Measurements from ENCODE around the gene PDCD1. TPM values are rescaled to one million over a fixed set of nuclear protein-coding genes. Genes with fewer than 3 reads are reported as not detected.

The PDCD1 gene
- total and polyA plus RNA-seq, 2 donors (not counting 1 experiment from before 2014, with no cell fraction given): not detected

DNA sequence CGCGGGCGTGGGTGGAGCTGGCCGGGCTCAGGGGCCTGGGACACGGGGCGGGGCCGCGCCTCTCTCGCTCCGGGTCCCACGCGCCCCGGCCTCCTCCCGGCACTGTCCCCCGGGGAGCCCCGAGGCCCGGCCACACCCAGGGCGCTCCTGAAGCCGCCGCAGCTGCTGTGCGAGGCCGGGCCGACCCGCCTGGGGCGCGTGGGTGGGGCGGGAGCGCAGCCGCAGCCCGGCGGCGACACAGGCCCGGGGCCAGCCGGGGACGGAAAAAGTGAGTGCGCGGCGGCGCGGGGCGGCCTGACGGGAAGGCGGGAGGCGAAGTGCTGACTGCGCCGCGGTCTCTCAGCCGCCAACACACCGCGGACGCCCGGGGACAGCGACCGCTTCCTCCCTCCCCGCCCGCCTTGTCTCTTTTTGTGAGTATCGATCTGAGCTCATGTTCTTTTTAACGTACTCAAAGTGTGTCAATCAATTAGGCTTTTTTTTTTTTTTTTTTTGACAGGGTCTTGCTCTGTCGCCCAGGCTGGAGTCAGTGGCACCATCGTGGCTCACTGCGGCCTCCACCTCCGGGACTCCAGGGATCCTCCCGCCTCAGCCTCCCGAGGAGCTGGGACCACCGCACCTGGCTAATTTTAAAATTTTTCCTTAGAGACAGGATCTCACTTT lies 14.5 kb downstream of the PDCD1 start:
- Histone ChIP-seq H3K79me2 (ENCODE audit: control insufficient read depth, insufficient read depth, low read length) (no peaks in the 10 kb centered on the region), H3K27me3 (ENCODE audit: control insufficient read depth, insufficient read depth, low read length) (no peaks in the 10 kb centered on the region)

DNA sequence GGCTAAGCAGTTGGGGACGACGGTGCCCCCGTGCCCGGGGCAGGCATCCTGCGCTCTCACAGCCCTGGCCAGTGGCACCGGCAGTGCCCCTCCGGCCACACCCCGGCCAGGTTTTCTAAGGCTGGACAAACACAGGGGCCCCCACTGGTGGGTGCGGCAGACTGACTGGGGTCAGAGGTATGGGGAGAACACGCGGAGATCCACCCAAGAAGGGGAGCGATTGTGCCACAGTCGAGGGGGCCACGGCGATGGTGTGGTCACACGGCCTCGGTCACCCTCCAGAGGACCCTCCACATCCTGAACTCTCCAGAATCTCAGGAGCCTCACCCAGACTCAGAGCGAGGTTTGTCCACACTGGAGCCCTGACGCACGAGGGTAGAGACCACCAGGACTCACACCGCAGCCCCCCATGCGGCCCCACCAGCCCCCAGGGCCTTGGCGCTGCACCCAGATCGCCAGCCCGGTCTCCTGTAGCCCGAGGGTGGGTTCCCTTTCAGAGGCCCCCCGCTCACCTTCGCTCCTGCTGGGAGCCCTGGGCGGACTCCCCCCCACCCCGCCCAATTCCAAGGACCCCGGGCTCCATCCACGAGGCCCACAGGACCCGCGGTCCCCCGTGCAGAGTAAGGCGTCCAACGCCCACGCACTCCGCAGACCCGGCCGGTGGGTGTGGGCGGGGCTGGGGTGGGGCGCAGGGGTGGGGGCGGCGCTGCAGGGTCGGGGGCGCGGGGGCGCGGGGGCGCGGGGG lies 15.2 kb downstream of the PDCD1 start:
- H3K4me1 ChIP-seq (ENCODE audit: control insufficient read depth, extremely low read depth, insufficient read depth, low read length): no peaks in the 10 kb centered on the region
- no peak overlapping the region for H3K4me3 ChIP-seq (replicated peaks in 1 of 4; ENCODE audit: control extremely low read depth in 1 of 4, insufficient read depth in 1 of 4, low read depth in 3 of 4, low read length in 4 of 4)
- H3K27ac ChIP-seq (ENCODE audit: insufficient read depth, low read length): no peak overlapping the region
- no peak overlapping the region for H3K9ac ChIP-seq (ENCODE audit: insufficient read depth, low read length)
- H3K9me3 ChIP-seq (ENCODE audit: control insufficient read depth, insufficient read depth, low read depth, low read length): no peaks in the 10 kb centered on the region
- H3K36me3 ChIP-seq (ENCODE audit: control insufficient read depth, insufficient read depth, low read length): no peaks in the 10 kb centered on the region
- no peaks in the 10 kb centered on the region for H4K20me1 ChIP-seq (ENCODE audit: control insufficient read depth, extremely low read depth, insufficient read depth, low read length)
- TF ChIP-seq, protein P1, sequence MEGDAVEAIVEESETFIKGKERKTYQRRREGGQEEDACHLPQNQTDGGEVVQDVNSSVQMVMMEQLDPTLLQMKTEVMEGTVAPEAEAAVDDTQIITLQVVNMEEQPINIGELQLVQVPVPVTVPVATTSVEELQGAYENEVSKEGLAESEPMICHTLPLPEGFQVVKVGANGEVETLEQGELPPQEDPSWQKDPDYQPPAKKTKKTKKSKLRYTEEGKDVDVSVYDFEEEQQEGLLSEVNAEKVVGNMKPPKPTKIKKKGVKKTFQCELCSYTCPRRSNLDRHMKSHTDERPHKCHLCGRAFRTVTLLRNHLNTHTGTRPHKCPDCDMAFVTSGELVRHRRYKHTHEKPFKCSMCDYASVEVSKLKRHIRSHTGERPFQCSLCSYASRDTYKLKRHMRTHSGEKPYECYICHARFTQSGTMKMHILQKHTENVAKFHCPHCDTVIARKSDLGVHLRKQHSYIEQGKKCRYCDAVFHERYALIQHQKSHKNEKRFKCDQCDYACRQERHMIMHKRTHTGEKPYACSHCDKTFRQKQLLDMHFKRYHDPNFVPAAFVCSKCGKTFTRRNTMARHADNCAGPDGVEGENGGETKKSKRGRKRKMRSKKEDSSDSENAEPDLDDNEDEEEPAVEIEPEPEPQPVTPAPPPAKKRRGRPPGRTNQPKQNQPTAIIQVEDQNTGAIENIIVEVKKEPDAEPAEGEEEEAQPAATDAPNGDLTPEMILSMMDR (conservative IDR thresholded peaks at IDR 0.05 in 1 of 2, IDR thresholded peaks at IDR 0.05 in 1 of 2; ENCODE audit: low read depth in 1 of 2, low read length in 2 of 2): no peak
- no peak for TF ChIP-seq EZH2 (IDR thresholded peaks at IDR 0.05; ENCODE audit: low read length, missing control alignments)
- no peaks in the 10 kb centered on the region for H3K79me2 ChIP-seq (ENCODE audit: control insufficient read depth, insufficient read depth, low read length)
- no peak for DNase-seq (ENCODE audit: low read depth in 2 of 2)
- H3K27me3 ChIP-seq (ENCODE audit: control insufficient read depth, insufficient read depth, low read length): no peaks in the 10 kb centered on the region
- no peak overlapping the region for H3K4me2 ChIP-seq (ENCODE audit: extremely low read depth, insufficient read depth, low read length)
- no peak overlapping the region for H2AFZ ChIP-seq (ENCODE audit: low read length)

More for the DNA sequence above, 14.5 kb downstream of the PDCD1 start:
- H3K4me1 ChIP-seq (ENCODE audit: control insufficient read depth, extremely low read depth, insufficient read depth, low read length): no peaks in the 10 kb centered on the region
- no peak overlapping the region for H3K27ac ChIP-seq (ENCODE audit: insufficient read depth, low read length)
- no peaks in the 10 kb centered on the region for H3K36me3 ChIP-seq (ENCODE audit: control insufficient read depth, insufficient read depth, low read length)
- H3K9me3 ChIP-seq (ENCODE audit: control insufficient read depth, insufficient read depth, low read depth, low read length): no peaks in the 10 kb centered on the region
- peak; percentile 32 to 67 for DNase-seq (ENCODE audit: low read depth in 2 of 2)
- no peaks in the 10 kb centered on the region for H4K20me1 ChIP-seq (ENCODE audit: control insufficient read depth, extremely low read depth, insufficient read depth, low read length)
- peak overlapping the region; percentile 82 for H3K4me2 ChIP-seq (ENCODE audit: extremely low read depth, insufficient read depth, low read length)
- peak overlapping the region; percentile 30 for H3K9ac ChIP-seq (ENCODE audit: insufficient read depth, low read length)
- H2AFZ ChIP-seq (ENCODE audit: low read length): no peak overlapping the region
- peak overlapping the region; percentile 17 to 47 (median 24) for H3K4me3 ChIP-seq (replicated peaks in 1 of 4; ENCODE audit: control extremely low read depth in 1 of 4, insufficient read depth in 1 of 4, low read depth in 3 of 4, low read length in 4 of 4)
- no peak for TF ChIP-seq EZH2 (IDR thresholded peaks at IDR 0.05; ENCODE audit: low read length, missing control alignments)
- TF ChIP-seq, protein P1 (conservative IDR thresholded peaks at IDR 0.05 in 1 of 2, IDR thresholded peaks at IDR 0.05 in 1 of 2; ENCODE audit: low read depth in 1 of 2, low read length in 2 of 2): no peak

DNA sequence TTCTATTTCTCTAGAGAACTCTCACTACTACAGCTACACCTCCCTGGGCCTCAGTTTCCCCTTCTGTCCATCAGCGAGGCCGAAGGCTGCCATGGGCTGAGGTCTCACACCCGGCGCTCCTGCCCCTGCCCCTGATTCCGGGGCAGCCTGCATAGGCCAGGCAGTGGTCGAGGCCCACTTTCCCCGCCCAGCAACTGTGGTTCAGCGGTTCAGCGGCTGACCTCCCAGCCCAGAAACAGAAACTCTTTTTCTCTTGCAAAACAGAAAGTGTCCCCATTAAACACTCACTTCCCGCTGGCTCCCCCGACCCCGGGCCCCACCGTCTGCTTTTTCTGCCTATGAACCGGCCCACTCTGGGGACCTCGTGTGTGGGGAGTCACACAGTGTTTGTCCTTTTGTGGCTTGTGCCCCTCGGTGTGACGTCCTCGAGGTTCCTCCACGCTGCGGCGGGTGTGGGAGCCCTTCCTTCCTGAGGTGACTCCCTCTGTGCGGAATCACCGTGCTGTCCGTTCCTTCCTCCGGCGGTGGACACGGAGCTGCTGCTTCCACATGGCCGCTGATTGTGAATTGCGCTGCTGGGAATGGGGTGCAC lies 16.0 kb downstream of the PDCD1 start:
- Histone ChIP-seq H3K4me3 (replicated peaks in 1 of 4; ENCODE audit: control extremely low read depth in 1 of 4, insufficient read depth in 1 of 4, low read depth in 3 of 4, low read length in 4 of 4) (no peak overlapping the region), H3K27me3 (ENCODE audit: control insufficient read depth, insufficient read depth, low read length) (no peaks in the 10 kb centered on the region), H3K4me1 (ENCODE audit: control insufficient read depth, extremely low read depth, insufficient read depth, low read length) (no peaks in the 10 kb centered on the region), H3K9me3 (ENCODE audit: control insufficient read depth, insufficient read depth, low read depth, low read length) (no peaks in the 10 kb centered on the region), H3K79me2 (ENCODE audit: control insufficient read depth, insufficient read depth, low read length) (no peaks in the 10 kb centered on the region), H2AFZ (ENCODE audit: low read length) (no peak overlapping the region), H3K9ac (ENCODE audit: insufficient read depth, low read length) (no peak overlapping the region), H4K20me1 (ENCODE audit: control insufficient read depth, extremely low read depth, insufficient read depth, low read length) (no peaks in the 10 kb centered on the region), H3K36me3 (ENCODE audit: control insufficient read depth, insufficient read depth, low read length) (no peaks in the 10 kb centered on the region), H3K27ac (ENCODE audit: insufficient read depth, low read length) (no peak overlapping the region), H3K4me2 (ENCODE audit: extremely low read depth, insufficient read depth, low read length) (no peak overlapping the region)
- no peak for DNase-seq (ENCODE audit: low read depth in 2 of 2)
- TF ChIP-seq EZH2 (IDR thresholded peaks at IDR 0.05; ENCODE audit: low read length, missing control alignments): no peak
- TF ChIP-seq, protein P1 (conservative IDR thresholded peaks at IDR 0.05 in 1 of 2, IDR thresholded peaks at IDR 0.05 in 1 of 2; ENCODE audit: low read depth in 1 of 2, low read length in 2 of 2): no peak
